ENCODE results near the gene COL18A1.
A peak's percentile ranks its signal among the peaks of the same experiment; 100 is the strongest.

COL18A1 gene

DNA sequence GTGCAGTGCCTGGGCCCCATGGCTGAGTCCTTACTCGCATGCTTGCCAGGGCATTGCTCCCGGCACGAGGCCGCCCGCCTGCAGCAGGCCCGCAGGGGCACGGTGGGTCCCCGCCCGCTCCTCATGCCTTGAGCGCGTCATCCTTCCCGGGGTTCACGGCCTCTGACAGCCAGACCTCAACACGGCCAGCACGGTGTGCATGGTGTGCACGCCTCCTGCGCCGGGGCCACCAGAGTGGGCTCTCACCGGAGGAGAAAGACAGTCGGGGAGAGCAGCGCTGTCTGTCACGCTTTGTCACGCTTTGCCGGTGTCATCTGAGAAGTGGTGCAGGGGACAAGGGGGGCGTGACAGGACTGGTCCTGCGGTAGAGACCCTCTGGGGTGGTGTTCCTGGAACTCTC lies 11.9 kb upstream of the COL18A1 start:
- H3K4me1 ChIP-seq (ENCODE audit: control insufficient read depth, insufficient read depth, low read length): no peaks in the 10 kb centered on the region
- no peaks in the 10 kb centered on the region for H3K9me3 ChIP-seq (ENCODE audit: control insufficient read depth, low read length)
- peaks cover 18% of the 10 kb centered on the region for H3K27me3 ChIP-seq (replicated peaks; ENCODE audit: control insufficient read depth, insufficient read depth, low read length)
- no peak overlapping the region for H3K4me3 ChIP-seq (ENCODE audit: low read length)
- H3K36me3 ChIP-seq (ENCODE audit: control insufficient read depth, insufficient read depth, low read length, severe bottlenecking): no peaks in the 10 kb centered on the region
- DNase-seq (ENCODE audit: low read depth): no peak
- no peak overlapping the region for H3K9ac ChIP-seq (ENCODE audit: low read length)

DNA sequence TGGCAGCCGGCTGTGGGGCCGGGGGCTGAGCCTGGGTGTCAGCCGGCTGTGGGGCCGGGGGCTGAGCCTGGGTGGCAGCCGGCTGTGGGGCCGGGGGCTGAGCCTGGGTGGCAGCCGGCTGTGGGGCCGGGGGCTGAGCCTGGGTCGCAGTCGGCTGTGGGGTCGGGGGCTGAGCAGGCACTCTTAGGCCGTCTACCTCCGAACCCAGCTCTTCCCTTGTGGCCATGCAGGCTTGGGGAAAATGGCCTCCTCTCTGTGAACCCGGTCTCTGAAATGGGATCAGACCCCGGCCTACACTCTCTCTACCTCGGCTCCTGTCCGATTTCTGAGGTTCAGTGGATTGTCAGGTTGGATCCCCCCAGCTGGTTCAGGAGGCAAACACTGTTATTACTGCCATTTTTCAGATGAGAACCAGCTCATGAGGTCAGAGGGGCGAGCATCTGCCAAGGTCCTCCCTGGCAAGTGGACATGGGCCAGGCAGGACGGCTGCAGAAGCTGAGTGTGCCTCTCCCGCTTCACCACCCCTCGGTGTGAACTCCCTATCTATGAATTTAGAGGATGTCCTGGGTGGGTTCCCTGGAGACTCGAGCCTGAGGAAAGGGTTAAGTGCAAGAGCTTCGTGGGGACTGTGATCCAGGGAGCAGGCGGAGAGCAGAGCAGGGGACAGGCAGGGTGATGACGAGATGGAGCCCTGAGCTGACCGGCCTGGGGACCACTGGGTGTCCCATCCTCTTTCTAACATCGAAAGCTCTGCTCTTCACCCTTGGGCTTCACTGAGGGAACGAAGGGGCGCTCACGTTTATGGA lies 10.9 kb upstream of the COL18A1 start:
- Histone ChIP-seq H3K4me1 (ENCODE audit: control insufficient read depth, insufficient read depth, low read length) (peaks cover 3% of the 10 kb centered on the region), H3K9ac (ENCODE audit: low read length) (no peak overlapping the region), H3K27me3 (replicated peaks; ENCODE audit: control insufficient read depth, insufficient read depth, low read length) (peaks cover 18% of the 10 kb centered on the region), H3K9me3 (ENCODE audit: control insufficient read depth, low read length) (no peaks in the 10 kb centered on the region), H3K4me3 (ENCODE audit: low read length) (no peak overlapping the region), H3K36me3 (ENCODE audit: control insufficient read depth, insufficient read depth, low read length, severe bottlenecking) (no peaks in the 10 kb centered on the region)
- DNase-seq (ENCODE audit: low read depth): no peak

DNA sequence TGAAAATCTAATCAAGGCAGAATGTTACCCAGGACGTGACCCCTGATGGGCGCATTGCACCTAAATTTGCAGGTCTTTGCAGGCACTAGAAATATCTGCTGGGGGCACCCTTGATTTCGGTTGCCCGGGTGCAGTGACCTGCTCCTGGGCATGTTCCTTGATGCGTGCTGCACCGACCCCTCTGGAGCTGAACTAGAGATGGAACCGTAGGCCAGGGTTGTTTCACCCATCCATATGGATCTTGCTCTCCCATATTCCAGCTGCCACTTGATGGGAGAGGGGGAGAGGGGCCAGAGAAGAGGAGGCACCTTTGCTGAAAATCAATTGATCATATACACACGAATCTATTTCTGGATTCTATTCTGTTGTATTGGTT lies 8.4 kb upstream of the COL18A1 start:
- no peaks in the 10 kb centered on the region for H3K36me3 ChIP-seq (ENCODE audit: control insufficient read depth, insufficient read depth, low read length, severe bottlenecking)
- H3K9me3 ChIP-seq (ENCODE audit: control insufficient read depth, low read length): peaks cover 8% of the 10 kb centered on the region
- no peak for DNase-seq (ENCODE audit: low read depth)
- peaks cover 8% of the 10 kb centered on the region for H3K4me1 ChIP-seq (ENCODE audit: control insufficient read depth, insufficient read depth, low read length)
- H3K27me3 ChIP-seq (replicated peaks; ENCODE audit: control insufficient read depth, insufficient read depth, low read length): peaks cover 13% of the 10 kb centered on the region
- H3K4me3 ChIP-seq (ENCODE audit: low read length): no peak overlapping the region
- H3K9ac ChIP-seq (ENCODE audit: low read length): no peak overlapping the region

DNA sequence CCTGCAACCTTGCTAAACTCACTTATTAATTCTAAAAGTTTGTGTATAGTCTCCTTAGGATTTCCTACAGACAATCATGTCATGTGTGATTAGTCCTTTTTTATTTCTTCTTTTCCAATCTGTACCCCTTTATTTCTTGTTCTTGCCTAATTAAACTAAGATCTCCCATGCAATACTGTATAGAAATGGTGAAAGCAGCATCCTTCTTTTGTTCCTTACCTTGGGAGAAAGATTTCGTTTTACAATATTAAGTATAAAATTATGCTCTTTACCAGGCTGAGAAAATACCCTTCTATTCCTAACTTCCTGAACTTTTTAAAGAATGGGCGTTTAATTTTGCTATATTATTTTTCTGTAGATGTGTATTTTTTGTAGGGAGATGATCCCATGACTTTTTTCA lies 7.6 kb upstream of the COL18A1 start:
- Histone ChIP-seq H3K36me3 (ENCODE audit: control insufficient read depth, insufficient read depth, low read length, severe bottlenecking) (no peaks in the 10 kb centered on the region), H3K4me3 (ENCODE audit: low read length) (no peak overlapping the region), H3K9me3 (ENCODE audit: control insufficient read depth, low read length) (peaks cover 11% of the 10 kb centered on the region), H3K4me1 (ENCODE audit: control insufficient read depth, insufficient read depth, low read length) (peaks cover 8% of the 10 kb centered on the region), H3K27me3 (replicated peaks; ENCODE audit: control insufficient read depth, insufficient read depth, low read length) (peaks cover 6% of the 10 kb centered on the region), H3K9ac (ENCODE audit: low read length) (no peak overlapping the region)
- DNase-seq (ENCODE audit: low read depth): no peak

- Histone ChIP-seq H3K4me3 (ENCODE audit: low read length) (no peak overlapping the region), H3K36me3 (ENCODE audit: control insufficient read depth, insufficient read depth, low read length, severe bottlenecking) (no peaks in the 10 kb centered on the region), H3K9me3 (ENCODE audit: control insufficient read depth, low read length) (peaks cover 11% of the 10 kb centered on the region), H3K9ac (ENCODE audit: low read length) (no peak overlapping the region), H3K4me1 (ENCODE audit: control insufficient read depth, insufficient read depth, low read length) (peaks cover 15% of the 10 kb centered on the region), H3K27me3 (replicated peaks; ENCODE audit: control insufficient read depth, insufficient read depth, low read length) (no peaks in the 10 kb centered on the region)
- no peak for DNase-seq (ENCODE audit: low read depth)
These were observed 3.9 kb upstream of the COL18A1 start for GRCh38 chr21:45401054-45401518.

DNA sequence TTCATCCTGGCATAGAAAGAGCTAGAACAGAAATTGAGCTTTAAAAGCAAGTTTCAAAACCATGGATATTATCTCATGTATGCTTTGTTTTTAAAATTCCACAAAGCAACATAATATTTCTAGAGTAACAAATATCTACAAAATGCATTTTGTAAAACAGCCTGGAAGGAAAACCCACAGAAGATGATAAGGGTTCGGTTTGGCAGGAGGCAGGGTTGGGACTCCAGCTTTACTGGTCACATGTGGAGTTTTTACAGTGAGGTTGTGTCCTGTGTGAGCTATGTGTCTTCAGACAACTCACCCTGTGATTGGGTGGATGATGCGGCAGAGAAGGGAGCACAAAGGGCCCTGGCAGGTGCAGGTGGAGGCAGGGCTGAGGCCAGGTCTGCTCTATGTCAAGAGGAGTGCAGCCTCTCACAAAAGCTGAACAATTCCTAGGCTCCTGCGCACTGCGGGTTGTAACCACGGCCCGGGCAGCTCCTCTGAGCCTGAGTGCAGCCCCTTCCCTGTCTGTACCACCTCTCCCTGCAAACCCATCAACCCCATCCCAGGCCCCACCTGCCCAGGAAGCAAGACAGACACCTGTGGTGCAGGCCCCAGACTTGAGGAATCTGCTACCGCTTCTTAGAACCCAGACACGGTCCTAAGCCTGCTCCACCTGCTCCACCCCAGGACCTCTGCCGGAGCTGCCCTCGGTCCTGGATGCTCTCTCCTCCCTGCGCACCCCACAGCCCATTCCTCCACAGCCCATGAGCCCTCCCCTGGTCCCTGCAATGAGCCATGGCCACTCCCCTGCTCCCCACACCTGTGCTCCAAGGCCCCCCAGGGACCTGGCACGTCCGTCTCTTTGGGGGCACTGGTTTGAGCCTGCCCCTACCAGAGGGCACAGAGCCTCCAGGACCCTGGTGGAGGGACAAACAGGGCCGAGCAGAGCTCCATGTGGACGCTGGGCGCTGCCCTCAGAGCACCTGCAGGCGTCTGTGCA lies 2.8 kb upstream of the COL18A1 start:
- Histone ChIP-seq H3K4me1 (ENCODE audit: control insufficient read depth, insufficient read depth, low read length) (peaks cover 26% of the 10 kb centered on the region), H3K36me3 (ENCODE audit: control insufficient read depth, insufficient read depth, low read length, severe bottlenecking) (no peaks in the 10 kb centered on the region), H3K9me3 (ENCODE audit: control insufficient read depth, low read length) (peaks cover 11% of the 10 kb centered on the region), H3K9ac (ENCODE audit: low read length) (no peak overlapping the region), H3K4me3 (ENCODE audit: low read length) (no peak overlapping the region), H3K27me3 (replicated peaks; ENCODE audit: control insufficient read depth, insufficient read depth, low read length) (no peaks in the 10 kb centered on the region)
- no peak for DNase-seq (ENCODE audit: low read depth)

DNA sequence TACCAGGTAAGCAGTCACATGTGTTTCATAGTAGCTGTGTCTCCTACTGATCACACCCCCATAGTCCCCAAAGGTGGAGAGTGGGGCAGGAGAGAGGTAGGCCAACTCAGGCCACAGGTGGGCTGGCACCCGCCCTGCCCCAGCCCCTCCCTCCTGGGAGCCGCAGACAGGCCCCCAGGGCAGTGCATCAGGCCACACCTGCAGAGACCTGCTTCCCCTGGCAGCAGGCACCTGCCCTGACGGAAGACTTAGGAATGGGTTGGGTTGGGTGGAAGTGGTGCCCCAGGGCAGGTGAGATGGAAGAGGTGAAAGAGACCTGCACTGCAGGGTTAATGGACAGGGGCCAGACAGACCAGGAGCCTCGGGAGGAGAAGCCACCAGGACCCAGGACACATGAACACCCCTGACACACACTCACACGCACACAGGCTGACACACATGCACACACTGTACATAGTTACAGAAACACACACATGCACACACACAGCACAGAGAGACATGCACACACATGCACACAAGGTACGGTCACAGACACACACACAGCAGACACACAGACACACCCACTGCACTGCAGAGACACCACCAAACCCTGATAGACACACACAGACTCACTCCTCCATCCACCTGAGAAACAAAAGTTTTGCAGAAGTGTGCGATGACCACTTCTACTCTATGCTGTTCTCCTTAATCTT lies 1.7 kb upstream of the COL18A1 start:
- H3K9ac ChIP-seq (ENCODE audit: low read length): no peak overlapping the region
- no peaks in the 10 kb centered on the region for H3K36me3 ChIP-seq (ENCODE audit: control insufficient read depth, insufficient read depth, low read length, severe bottlenecking)
- peaks cover 32% of the 10 kb centered on the region for H3K4me1 ChIP-seq (ENCODE audit: control insufficient read depth, insufficient read depth, low read length)
- peaks cover 11% of the 10 kb centered on the region for H3K9me3 ChIP-seq (ENCODE audit: control insufficient read depth, low read length)
- H3K27me3 ChIP-seq (replicated peaks; ENCODE audit: control insufficient read depth, insufficient read depth, low read length): no peaks in the 10 kb centered on the region
- DNase-seq (ENCODE audit: low read depth): no peak
- no peak overlapping the region for H3K4me3 ChIP-seq (ENCODE audit: low read length)

DNA sequence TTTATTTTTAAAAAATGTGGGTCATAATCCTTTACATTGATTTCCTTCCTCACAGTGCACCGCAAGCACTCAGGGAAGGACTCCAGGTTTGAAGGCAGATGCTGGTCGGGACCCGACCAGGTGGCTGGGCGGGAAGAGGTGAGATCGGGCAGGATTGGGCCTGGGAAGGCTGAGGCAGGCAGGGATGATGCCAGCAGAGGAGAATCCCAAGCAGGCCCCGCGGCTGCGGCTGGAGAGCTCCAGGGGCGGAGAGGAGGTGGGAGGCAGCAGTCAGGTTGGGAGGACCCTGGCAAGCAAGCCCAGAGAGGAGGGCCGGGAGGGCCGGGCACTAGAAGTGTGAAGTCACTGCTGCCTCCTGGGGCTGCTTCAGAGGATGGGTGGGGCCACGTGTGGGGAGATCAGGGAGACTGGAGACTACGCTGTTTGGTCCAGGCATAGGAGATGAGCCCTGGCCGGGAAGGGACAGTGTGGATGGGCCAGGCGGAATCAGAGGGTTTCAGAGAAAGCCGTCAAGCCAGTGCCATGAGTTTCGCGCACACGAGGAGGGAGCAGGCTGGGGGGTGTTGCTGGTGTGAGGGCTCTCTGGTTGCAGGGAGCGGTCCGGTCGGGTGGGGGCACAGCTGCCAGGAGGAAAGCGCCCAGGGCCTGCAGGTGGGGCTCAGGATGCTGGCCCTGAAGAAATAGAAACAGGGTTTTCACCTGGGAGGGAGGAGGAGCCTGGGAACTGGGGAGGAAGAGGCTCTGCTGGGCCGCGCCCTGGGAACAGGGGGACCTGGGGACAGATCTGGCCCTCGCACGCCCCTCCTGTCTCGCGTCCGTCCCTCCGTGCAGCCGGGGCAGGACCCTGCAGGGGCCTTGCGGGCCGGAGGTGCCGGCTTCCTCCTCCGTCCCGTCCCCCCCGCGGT lies 888 bp upstream of the COL18A1 start:
- no peak for DNase-seq (ENCODE audit: low read depth)
- Histone ChIP-seq H3K4me3 (ENCODE audit: low read length) (peak overlapping the region; percentile 56), H3K4me1 (ENCODE audit: control insufficient read depth, insufficient read depth, low read length) (peaks cover 28% of the 10 kb centered on the region), H3K9ac (ENCODE audit: low read length) (no peak overlapping the region), H3K9me3 (ENCODE audit: control insufficient read depth, low read length) (peaks cover 11% of the 10 kb centered on the region), H3K36me3 (ENCODE audit: control insufficient read depth, insufficient read depth, low read length, severe bottlenecking) (no peaks in the 10 kb centered on the region), H3K27me3 (replicated peaks; ENCODE audit: control insufficient read depth, insufficient read depth, low read length) (no peaks in the 10 kb centered on the region)

GRCh38 chr21:45405271-45405818 lies 380 bp downstream of the COL18A1 start:
- H3K9ac ChIP-seq (ENCODE audit: low read length): peak overlapping the region; percentile 64
- no peaks in the 10 kb centered on the region for H3K27me3 ChIP-seq (replicated peaks; ENCODE audit: control insufficient read depth, insufficient read depth, low read length)
- H3K4me3 ChIP-seq (ENCODE audit: low read length): peak overlapping the region; percentile 73
- DNase-seq (ENCODE audit: low read depth): peak; percentile 77
- H3K4me1 ChIP-seq (ENCODE audit: control insufficient read depth, insufficient read depth, low read length): peaks cover 25% of the 10 kb centered on the region
- no peaks in the 10 kb centered on the region for H3K36me3 ChIP-seq (ENCODE audit: control insufficient read depth, insufficient read depth, low read length, severe bottlenecking)
- H3K9me3 ChIP-seq (ENCODE audit: control insufficient read depth, low read length): peaks cover 11% of the 10 kb centered on the region

Data from adipocyte (in vitro differentiated cells).